Measurements from ENCODE around the gene NUDC.

The NUDC gene

GRCh38 chr1:26991310-26992116 is 70.0 kb downstream of the NUDC start:
- peak in 1 of 5 experiments; percentile 10 for DNase-seq

GRCh38 chr1:26993237-26994019 is 71.9 kb downstream of the NUDC start, which contains the start of gene TRNP1:
TRNP1 (plus strand) TSS chr1:26993692; CDS start chr1:26993787, 95 bp downstream.
- DNase-seq, result peak; percentile 47 to 66 (median 48)

GRCh38 chr1:26994020-26994786 is 72.7 kb downstream of the NUDC start:
- DNase-seq, result peak in 3 of 5 experiments; percentile 4 to 47 (median 21)

GRCh38 chr1:26994787-26995517 is 73.4 kb downstream of the NUDC start:
- no peak for DNase-seq

GRCh38 chr1:26996024-26996423 is 74.5 kb downstream of the NUDC start:
- DNase-seq, result no peak

Measured in T-helper 2 cell (primary cell).